Omental fat pad (tissue), 4 donors: ENCODE results near the gene VANGL1. TPM values are rescaled to one million over a fixed set of nuclear protein-coding genes. Genes with fewer than 3 reads are reported as not detected.

ENCODE experiments used
- ATAC-seq: fragments of 150-250 bp; one replicate; pipeline ENCODE4 v1.9.1; 2016; ENCODE audit warnings: mild to moderate bottlenecking, moderate library complexity; ENCODE audit not compliant: low FRiP score
- DNase-seq: peaks from one replicate; pipeline ENCODE4 v3.0.0-alpha.2; 2019; ENCODE audit warnings: low spot score
- total RNA-seq, 4 donors: library from RNA; depleted of rRNA; stranded (reverse); fragments of >200 nt; gene quantifications; one replicate each; pipeline ENCODE4 v1.1.0, GENCODE V29; 2016
- TF ChIP-seq, protein P1 (sequence below), 3 donors: fragments of 450-650 bp; IDR thresholded peaks; one replicate each; pipeline ENCODE4 v1.5.1; 2016 to 2017; ENCODE audit warnings: antibody characterized with exemption in 3 of 3, mild to moderate bottlenecking in 3 of 3, moderate library complexity in 2 of 3

The VANGL1 gene
- total RNA-seq, 4 donors from 2014 or later: 4.9 to 9.6 (median 6.5) TPM

DNA sequence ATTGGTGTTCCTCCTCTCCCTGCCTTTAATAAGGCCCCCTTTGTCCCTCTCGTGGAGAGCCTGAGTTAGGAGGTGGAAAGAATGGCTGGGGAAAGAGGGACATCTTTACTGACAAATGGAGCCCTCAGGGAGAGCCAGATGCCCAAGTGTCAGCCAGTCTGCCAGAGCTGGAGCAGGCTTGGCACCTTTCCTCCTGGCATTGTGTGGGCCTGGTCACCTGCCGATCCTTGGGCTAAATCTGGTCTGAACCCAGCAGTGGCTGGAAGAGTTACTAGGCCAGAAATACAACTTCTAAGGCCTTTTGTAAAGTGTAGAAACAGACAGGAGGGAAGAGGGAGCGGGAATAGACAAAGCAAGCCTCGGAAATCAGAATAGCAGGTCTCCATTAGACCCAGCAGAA, 24.9 kb downstream of the VANGL1 start:
- DNase-seq: no peak
- TF ChIP-seq, protein P1, sequence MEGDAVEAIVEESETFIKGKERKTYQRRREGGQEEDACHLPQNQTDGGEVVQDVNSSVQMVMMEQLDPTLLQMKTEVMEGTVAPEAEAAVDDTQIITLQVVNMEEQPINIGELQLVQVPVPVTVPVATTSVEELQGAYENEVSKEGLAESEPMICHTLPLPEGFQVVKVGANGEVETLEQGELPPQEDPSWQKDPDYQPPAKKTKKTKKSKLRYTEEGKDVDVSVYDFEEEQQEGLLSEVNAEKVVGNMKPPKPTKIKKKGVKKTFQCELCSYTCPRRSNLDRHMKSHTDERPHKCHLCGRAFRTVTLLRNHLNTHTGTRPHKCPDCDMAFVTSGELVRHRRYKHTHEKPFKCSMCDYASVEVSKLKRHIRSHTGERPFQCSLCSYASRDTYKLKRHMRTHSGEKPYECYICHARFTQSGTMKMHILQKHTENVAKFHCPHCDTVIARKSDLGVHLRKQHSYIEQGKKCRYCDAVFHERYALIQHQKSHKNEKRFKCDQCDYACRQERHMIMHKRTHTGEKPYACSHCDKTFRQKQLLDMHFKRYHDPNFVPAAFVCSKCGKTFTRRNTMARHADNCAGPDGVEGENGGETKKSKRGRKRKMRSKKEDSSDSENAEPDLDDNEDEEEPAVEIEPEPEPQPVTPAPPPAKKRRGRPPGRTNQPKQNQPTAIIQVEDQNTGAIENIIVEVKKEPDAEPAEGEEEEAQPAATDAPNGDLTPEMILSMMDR (IDR thresholded peaks at IDR 0.05): no peak
- no peak for ATAC-seq

DNA sequence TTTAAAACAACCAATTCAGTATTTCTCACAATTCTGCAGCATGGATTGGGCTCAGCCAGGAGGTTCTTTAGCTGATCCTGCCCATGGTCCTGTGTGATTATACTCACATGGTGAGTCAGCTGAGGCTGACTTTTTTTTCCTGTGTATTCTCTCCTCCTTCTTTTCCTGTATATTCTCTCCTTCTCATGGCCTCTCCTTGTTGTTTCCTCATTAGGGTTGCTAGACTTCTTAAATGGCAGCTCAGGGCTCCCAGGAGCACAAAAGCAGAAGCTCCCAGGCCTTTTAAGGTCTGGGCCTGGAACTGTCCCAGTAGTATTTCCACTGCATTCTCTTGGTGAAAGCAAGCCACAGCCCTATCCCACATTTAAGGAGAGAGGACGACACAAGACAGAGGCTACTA, 26.8 kb downstream of the VANGL1 start:
- TF ChIP-seq, protein P1 (IDR thresholded peaks at IDR 0.05): no peak
- no peak for DNase-seq
- no peak for ATAC-seq

DNA sequence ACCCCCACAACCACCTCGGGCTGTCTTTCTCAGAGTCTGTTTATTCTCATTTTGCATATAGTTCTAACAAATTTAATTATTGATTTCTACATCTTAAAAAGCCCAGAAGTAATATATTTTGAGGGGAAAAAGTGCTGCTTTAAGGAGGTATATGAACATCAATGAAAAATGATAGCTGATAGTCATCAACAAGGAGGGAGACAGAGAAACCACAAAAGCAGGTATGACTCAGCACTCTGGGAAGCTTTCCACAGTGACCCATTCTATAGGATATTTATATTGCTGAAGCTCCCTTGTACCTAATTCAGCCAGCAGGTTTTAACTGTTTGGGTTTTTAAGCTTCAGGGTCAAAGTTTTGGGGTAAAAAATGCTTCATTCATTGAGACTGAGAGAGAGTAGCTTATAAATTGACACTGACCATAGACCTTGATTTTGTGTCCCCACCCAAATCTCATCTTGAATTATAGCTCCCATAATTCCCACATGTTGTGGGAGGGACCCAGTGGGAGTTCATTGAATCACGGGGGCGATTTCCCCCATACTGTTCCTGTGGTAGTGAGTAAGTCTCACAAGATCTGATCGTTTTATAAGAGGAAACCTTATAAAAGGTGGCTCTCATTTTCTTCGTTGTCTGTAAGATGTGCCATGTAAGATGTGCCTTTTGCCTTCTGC, 27.4 kb downstream of the VANGL1 start:
- no peak for ATAC-seq
- DNase-seq: no peak

DNA sequence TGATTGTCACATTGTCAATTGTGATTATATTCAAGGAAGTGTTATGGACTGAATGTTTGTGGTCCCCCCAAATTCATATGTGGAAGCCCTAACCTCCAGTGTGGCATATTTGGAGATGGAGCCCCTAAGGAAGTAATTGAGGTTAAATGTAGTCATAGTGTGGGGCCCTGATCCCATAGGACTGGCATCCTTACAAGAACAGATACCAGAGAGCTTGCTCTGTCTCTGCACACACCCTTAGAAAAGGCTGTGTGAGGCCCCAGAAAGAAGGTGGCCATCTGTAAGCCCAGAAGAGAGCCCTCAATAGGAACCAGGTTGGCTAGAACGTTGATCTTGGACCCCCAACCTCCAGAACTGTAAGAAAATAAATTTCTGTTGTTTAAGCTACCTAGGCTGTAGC, 28.1 kb downstream of the VANGL1 start:
- TF ChIP-seq, protein P1 (IDR thresholded peaks at IDR 0.05): no peak
- DNase-seq: no peak
- ATAC-seq: no peak

More for the DNA sequence above, 27.4 kb downstream of the VANGL1 start:
- TF ChIP-seq, protein P1 (IDR thresholded peaks at IDR 0.05): no peak

DNA sequence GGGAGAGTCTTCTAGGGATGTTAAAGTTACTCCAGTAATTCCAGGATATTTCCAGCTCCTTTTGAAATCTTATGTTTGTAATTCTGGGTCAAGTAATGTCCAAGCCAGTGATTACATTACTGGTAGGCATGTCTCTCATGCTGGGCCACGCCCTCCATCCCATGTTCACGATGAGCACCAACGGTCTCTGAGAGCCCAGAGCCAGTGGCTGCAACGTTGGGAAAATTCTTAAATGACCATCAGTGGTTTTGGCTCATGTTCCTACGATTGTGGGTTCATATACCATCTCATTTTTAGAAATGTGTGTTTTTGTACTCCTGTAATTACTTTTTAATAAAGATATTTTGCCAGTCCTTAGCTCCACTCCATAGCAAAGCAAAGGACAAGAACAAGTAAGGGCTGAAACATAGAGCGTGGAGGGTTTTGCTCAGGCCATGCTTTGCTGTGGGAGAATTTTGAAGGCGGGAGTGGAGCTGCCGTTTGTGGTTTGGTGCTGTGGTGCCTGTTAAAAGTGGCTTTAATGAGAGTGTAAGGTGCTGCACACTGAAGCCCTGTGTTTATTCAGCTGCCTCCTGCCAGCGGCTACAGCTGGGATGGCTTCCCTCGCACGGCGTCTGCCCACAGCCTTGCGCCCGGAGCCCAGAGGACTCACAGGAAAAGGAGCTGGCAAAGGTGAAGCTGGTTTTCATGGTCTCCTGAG, 28.9 kb downstream of the VANGL1 start:
- DNase-seq (no peak), ATAC-seq (no peak)
- TF ChIP-seq, protein P1 (IDR thresholded peaks at IDR 0.05): no peak

DNA sequence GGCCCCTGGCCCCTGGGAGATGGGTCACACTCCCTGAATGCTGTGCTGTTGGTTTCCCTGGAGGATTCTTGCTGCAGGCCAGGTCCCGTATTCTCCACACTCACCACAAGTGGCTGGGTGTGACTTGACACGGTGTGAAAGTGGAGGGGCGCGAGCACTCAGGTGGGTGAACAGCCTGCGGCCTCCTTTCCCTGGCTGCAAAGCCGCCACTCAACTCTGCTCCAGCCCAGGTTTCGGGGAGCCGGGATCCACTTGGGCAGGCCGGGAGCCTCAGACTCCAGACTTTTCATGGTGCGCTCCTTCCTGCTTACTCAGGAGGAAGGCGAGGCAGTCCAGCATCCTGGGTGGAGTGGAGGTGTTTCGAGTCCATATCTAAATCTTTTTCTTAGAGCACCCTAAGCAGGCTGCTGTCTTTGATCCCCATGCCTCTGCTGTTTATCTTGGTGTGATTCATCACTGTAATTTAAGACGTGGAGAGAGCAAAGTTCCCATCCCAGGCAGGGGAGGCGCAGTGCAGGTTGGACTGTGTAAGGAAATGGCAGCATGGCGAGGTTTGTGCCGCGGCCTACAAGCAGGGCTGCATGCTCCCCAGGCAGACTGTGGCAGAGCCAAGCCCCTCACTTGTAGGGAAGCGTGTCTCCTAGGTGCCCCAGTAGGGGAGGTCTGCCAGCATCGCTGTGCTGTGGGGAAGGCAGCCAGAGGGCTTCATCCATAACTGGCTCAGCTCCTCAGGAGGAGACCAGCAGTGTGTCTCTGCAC, 29.6 kb downstream of the VANGL1 start:
- ATAC-seq: no peak
- TF ChIP-seq, protein P1 (IDR thresholded peaks at IDR 0.05): no peak
- DNase-seq: no peak
